Measurements from ENCODE around the gene MUC15. TPM values are rescaled to one million over a fixed set of nuclear protein-coding genes. Genes with fewer than 3 reads are reported as not detected.

MUC15 gene
- total RNA-seq, 1 donor from 2014 or later, result not detected

- H3K27me3 Mint-ChIP-seq (ENCODE audit: unreplicated experiment), result no peaks in the 10 kb centered on the region
- no peaks in the 10 kb centered on the region for H3K9me3 Mint-ChIP-seq (ENCODE audit: unreplicated experiment)
- H3K4me1 Mint-ChIP-seq (ENCODE audit: low read depth, unreplicated experiment), result no peaks in the 10 kb centered on the region
- peak; percentile 39 for TF ChIP-seq CTCF (IDR thresholded peaks at IDR 0.05; ENCODE audit: partially characterized antibody, unreplicated experiment)
- no peaks in the 10 kb centered on the region for H3K36me3 Mint-ChIP-seq (ENCODE audit: unreplicated experiment)
- H3K27ac Mint-ChIP-seq (ENCODE audit: unreplicated experiment), result no peak overlapping the region
- DNase-seq, result no peak
- peak overlapping the region; percentile 59 for H3K4me3 Mint-ChIP-seq (ENCODE audit: unreplicated experiment)
Observed at GRCh38 chr11:26522912-26523610, 49.0 kb downstream of the MUC15 start.

GRCh38 chr11:26519469-26519868 is 52.6 kb downstream of the MUC15 start:
- no peak overlapping the region for H3K27ac Mint-ChIP-seq (ENCODE audit: unreplicated experiment)
- no peaks in the 10 kb centered on the region for H3K27me3 Mint-ChIP-seq (ENCODE audit: unreplicated experiment)
- no peak overlapping the region for H3K4me3 Mint-ChIP-seq (ENCODE audit: unreplicated experiment)
- TF ChIP-seq CTCF (IDR thresholded peaks at IDR 0.05; ENCODE audit: partially characterized antibody, unreplicated experiment), result no peak
- H3K9me3 Mint-ChIP-seq (ENCODE audit: unreplicated experiment), result no peaks in the 10 kb centered on the region
- no peaks in the 10 kb centered on the region for H3K36me3 Mint-ChIP-seq (ENCODE audit: unreplicated experiment)
- no peaks in the 10 kb centered on the region for H3K4me1 Mint-ChIP-seq (ENCODE audit: low read depth, unreplicated experiment)
- no peak for DNase-seq

- TF ChIP-seq CTCF (IDR thresholded peaks at IDR 0.05; ENCODE audit: partially characterized antibody, unreplicated experiment), result no peak
- Mint-ChIP-seq H3K9me3 (ENCODE audit: unreplicated experiment) (no peaks in the 10 kb centered on the region), H3K27ac (ENCODE audit: unreplicated experiment) (no peak overlapping the region), H3K4me3 (ENCODE audit: unreplicated experiment) (peak overlapping the region; percentile 4), H3K36me3 (ENCODE audit: unreplicated experiment) (no peaks in the 10 kb centered on the region), H3K4me1 (ENCODE audit: low read depth, unreplicated experiment) (peaks cover 5% of the 10 kb centered on the region), H3K27me3 (ENCODE audit: unreplicated experiment) (no peaks in the 10 kb centered on the region)
- DNase-seq, result no peak
Observed at GRCh38 chr11:26512196-26512595, 59.9 kb downstream of the MUC15 start.

- no peaks in the 10 kb centered on the region for H3K36me3 Mint-ChIP-seq (ENCODE audit: unreplicated experiment)
- H3K9me3 Mint-ChIP-seq (ENCODE audit: unreplicated experiment), result no peaks in the 10 kb centered on the region
- DNase-seq, result no peak
- H3K27me3 Mint-ChIP-seq (ENCODE audit: unreplicated experiment), result no peaks in the 10 kb centered on the region
- peaks cover 5% of the 10 kb centered on the region for H3K4me1 Mint-ChIP-seq (ENCODE audit: low read depth, unreplicated experiment)
- no peak overlapping the region for H3K27ac Mint-ChIP-seq (ENCODE audit: unreplicated experiment)
- H3K4me3 Mint-ChIP-seq (ENCODE audit: unreplicated experiment), result no peak overlapping the region
- no peak for TF ChIP-seq CTCF (IDR thresholded peaks at IDR 0.05; ENCODE audit: partially characterized antibody, unreplicated experiment)
Observed at GRCh38 chr11:26510756-26511155, 61.3 kb downstream of the MUC15 start.

GRCh38 chr11:26510164-26510563 is 61.9 kb downstream of the MUC15 start:
- H3K4me1 Mint-ChIP-seq (ENCODE audit: low read depth, unreplicated experiment), result peaks cover 5% of the 10 kb centered on the region
- H3K4me3 Mint-ChIP-seq (ENCODE audit: unreplicated experiment), result no peak overlapping the region
- no peaks in the 10 kb centered on the region for H3K27me3 Mint-ChIP-seq (ENCODE audit: unreplicated experiment)
- H3K27ac Mint-ChIP-seq (ENCODE audit: unreplicated experiment), result no peak overlapping the region
- no peak for DNase-seq
- H3K9me3 Mint-ChIP-seq (ENCODE audit: unreplicated experiment), result no peaks in the 10 kb centered on the region
- TF ChIP-seq CTCF (IDR thresholded peaks at IDR 0.05; ENCODE audit: partially characterized antibody, unreplicated experiment), result no peak
- H3K36me3 Mint-ChIP-seq (ENCODE audit: unreplicated experiment), result peaks cover 3% of the 10 kb centered on the region
